ENCODE measurements around the gene ARID5B. TPM values are rescaled to one million over a fixed set of nuclear protein-coding genes. Genes with fewer than 3 reads are reported as not detected.

ARID5B gene
- total RNA-seq, 1 donor from 2014 or later = 22.8 TPM

- no peak for TF ChIP-seq CTCF (conservative IDR thresholded peaks at IDR 0.05; ENCODE audit: low read depth, low read length)
- DNase-seq (ENCODE audit: low read depth) = no peak
- no peak overlapping the region for H3K4me3 ChIP-seq (ENCODE audit: low read depth, low read length)
Measured at GRCh38 chr10:61981460-61981859, 80.0 kb downstream of the ARID5B start.

GRCh38 chr10:61983255-61983654 is 81.8 kb downstream of the ARID5B start:
- H3K4me3 ChIP-seq (ENCODE audit: low read depth, low read length) = no peak overlapping the region
- DNase-seq (ENCODE audit: low read depth) = no peak
- no peak for TF ChIP-seq CTCF (conservative IDR thresholded peaks at IDR 0.05; ENCODE audit: low read depth, low read length)

GRCh38 chr10:61984803-61985418 is 83.4 kb downstream of the ARID5B start:
- no peak overlapping the region for H3K4me3 ChIP-seq (ENCODE audit: low read depth, low read length)
- DNase-seq (ENCODE audit: low read depth) = no peak
- no peak for TF ChIP-seq CTCF (conservative IDR thresholded peaks at IDR 0.05; ENCODE audit: low read depth, low read length)

GRCh38 chr10:61985715-61986114 is 84.2 kb downstream of the ARID5B start:
- no peak overlapping the region for H3K4me3 ChIP-seq (ENCODE audit: low read depth, low read length)
- no peak for DNase-seq (ENCODE audit: low read depth)
- no peak for TF ChIP-seq CTCF (conservative IDR thresholded peaks at IDR 0.05; ENCODE audit: low read depth, low read length)

GRCh38 chr10:61986382-61986781 is 84.9 kb downstream of the ARID5B start:
- TF ChIP-seq CTCF (conservative IDR thresholded peaks at IDR 0.05; ENCODE audit: low read depth, low read length) = no peak
- DNase-seq (ENCODE audit: low read depth) = no peak

GRCh38 chr10:61986788-61987492 is 85.4 kb downstream of the ARID5B start:
- H3K4me3 ChIP-seq (ENCODE audit: low read depth, low read length) = no peak overlapping the region
- DNase-seq (ENCODE audit: low read depth) = no peak
- TF ChIP-seq CTCF (conservative IDR thresholded peaks at IDR 0.05; ENCODE audit: low read depth, low read length) = no peak

More at GRCh38 chr10:61986382-61986781, 84.9 kb downstream of the ARID5B start:
- no peak overlapping the region for H3K4me3 ChIP-seq (ENCODE audit: low read depth, low read length)

GRCh38 chr10:61987537-61987936 is 86.0 kb downstream of the ARID5B start:
- no peak overlapping the region for H3K4me3 ChIP-seq (ENCODE audit: low read depth, low read length)
- TF ChIP-seq CTCF (conservative IDR thresholded peaks at IDR 0.05; ENCODE audit: low read depth, low read length) = no peak
- no peak for DNase-seq (ENCODE audit: low read depth)
